WI38 (cell line): ENCODE data around the gene NKD1.

Experiments
- H3K4me3 ChIP-seq: 2 replicates; pipeline ENCODE4 v1.5.1; 2011; ENCODE audit warnings: low read depth, mild to moderate bottlenecking, control low read depth, low read length
- TF ChIP-seq, protein P1 (sequence below): IDR thresholded peaks from 2 replicates; pipeline ENCODE4 v1.5.1; 2012; ENCODE audit warnings: low read depth, mild to moderate bottlenecking, control low read depth, low read length

The NKD1 gene

DNA sequence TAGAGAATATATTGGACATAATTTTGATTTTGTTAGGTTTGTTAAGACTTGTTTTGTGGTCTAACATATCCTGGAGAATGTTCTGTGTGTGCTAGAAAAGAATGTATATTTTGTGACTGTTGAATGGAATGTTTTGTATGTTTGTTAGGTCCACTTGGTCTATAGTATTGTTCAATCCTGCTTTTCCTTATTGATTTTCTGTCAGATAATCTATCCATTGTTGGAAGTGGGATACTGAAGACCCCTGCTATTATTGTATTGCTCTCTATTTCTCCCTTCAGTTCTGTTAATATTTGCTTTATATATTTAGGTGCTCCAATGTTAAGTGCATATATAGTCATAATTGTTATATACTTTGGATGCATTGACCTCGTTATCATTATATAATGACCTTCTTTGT, 33.0 kb upstream of the NKD1 start:
- TF ChIP-seq, protein P1, sequence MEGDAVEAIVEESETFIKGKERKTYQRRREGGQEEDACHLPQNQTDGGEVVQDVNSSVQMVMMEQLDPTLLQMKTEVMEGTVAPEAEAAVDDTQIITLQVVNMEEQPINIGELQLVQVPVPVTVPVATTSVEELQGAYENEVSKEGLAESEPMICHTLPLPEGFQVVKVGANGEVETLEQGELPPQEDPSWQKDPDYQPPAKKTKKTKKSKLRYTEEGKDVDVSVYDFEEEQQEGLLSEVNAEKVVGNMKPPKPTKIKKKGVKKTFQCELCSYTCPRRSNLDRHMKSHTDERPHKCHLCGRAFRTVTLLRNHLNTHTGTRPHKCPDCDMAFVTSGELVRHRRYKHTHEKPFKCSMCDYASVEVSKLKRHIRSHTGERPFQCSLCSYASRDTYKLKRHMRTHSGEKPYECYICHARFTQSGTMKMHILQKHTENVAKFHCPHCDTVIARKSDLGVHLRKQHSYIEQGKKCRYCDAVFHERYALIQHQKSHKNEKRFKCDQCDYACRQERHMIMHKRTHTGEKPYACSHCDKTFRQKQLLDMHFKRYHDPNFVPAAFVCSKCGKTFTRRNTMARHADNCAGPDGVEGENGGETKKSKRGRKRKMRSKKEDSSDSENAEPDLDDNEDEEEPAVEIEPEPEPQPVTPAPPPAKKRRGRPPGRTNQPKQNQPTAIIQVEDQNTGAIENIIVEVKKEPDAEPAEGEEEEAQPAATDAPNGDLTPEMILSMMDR = no peak
- H3K4me3 ChIP-seq = no peak overlapping the region

DNA sequence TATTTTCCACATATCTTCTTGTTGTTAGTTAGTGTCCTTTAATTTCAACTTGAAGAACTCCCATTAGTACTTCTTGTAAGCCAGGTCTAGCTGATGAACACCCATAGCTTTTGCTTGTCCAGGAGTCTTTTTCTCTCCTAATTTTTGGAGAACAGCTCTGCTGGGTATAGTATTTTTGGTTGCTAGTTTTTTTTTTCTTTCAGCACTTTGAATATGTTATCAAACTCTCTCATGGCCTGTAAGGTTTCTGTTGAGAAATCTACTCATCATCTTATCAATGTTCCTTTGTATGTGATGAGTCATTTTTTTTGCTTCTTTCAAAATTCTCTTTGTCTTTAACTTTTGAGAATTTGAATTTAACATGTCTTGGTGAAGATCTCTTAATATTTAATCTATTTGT, 31.8 kb upstream of the NKD1 start:
- TF ChIP-seq, protein P1 = no peak
- H3K4me3 ChIP-seq = no peak overlapping the region

DNA sequence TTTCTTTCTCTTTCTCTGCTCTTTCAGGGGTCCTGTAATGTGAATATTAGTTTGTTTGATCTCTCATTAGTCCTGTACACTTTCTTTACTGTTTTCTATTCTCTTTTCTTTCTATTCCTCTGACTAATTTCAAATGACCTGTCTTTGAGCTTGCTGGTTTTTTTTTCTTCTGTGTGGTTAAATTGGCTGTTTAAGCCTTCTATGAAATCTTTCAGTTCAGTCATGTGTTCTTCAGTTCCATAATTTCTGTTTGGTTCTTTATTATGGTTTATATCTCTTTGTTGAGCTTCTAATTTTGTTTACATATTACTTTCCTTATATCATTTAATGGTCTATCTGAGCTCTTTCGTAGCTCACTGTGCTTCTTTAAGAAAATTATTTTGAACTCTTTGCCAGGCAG, 31.3 kb upstream of the NKD1 start:
- TF ChIP-seq, protein P1 = no peak

DNA sequence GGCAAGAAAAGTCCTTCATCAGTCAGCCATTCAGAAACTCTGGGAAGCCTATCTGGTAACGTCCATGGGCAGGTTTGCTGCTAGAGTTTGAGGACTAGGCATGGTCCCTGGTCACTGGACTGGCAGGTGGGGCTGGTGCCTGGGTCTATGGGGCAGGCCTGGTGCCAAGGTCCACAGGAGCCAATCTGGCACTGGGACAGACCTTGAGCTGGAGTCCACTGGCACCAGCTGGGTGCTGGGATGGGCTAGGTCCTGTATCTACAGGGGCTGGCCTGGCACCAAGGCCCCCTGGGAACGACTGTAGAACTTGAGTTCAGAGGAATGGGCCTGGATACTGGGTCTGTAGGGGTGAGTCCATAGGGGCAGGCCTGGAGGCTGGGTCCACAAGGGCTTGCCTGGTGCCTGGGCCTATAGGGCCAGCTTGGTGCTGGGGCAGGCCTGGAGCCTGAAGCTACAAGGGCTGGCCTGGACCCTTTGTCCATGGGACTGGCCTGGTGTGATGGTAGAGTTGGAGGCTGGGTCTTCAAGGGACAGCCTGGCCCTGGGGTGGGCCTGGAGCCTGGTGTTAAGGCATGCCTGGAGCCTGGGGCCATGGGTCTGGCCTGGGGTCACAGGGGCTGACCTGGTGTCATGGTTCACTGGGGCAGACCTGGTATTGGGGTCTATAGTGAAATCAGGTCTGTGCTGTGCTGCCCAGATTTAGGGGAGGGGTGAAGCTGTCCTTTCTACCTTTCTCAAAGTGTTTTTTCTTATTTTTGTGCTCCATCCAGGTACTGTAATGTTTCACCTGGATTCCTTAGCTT, 30.5 kb upstream of the NKD1 start:
- TF ChIP-seq, protein P1 = no peak
- H3K4me3 ChIP-seq = no peak overlapping the region

More for the DNA sequence above, 31.3 kb upstream of the NKD1 start:
- no peak overlapping the region for H3K4me3 ChIP-seq

DNA sequence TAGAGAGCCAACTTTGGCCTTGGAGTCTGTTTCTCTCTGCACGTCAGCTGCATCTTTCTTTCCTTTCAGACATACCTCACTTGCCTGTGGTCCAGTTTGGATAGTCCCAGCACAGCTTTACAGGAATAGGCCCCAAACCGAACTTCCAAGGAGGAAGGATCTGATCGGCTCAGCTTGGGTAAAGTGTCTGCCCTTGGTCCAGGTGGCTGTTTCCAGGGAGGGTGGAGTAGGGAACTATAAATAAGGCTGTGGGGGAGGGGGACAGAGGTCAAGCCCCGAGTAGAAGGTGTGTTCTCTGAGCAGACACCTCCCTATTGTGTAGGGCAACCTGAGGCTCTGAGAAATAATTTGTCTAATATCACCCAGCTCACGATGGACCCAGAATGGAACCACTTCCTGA, 29.2 kb upstream of the NKD1 start:
- TF ChIP-seq, protein P1 = no peak

DNA sequence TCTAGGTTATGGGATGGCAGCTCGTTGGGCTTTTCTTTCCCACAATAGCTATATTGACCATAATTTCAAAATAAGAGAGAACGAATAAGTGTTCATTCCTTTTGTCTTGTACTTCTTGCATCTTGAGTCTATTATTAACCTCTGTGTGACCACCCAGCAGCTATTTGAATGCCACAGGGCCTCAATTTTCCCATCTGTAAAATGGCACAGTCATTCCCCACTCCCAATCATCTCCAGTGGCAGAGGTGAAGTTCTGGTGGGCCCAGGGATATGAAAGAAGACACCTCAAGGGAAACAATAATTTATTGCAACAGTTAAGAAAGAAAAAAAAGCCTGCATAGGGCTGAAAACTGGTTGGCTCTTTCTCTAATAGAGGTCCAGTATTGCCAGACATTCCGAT, 28.6 kb upstream of the NKD1 start:
- no peak overlapping the region for H3K4me3 ChIP-seq
- TF ChIP-seq, protein P1 = no peak

More for the DNA sequence above, 29.2 kb upstream of the NKD1 start:
- no peak overlapping the region for H3K4me3 ChIP-seq

DNA sequence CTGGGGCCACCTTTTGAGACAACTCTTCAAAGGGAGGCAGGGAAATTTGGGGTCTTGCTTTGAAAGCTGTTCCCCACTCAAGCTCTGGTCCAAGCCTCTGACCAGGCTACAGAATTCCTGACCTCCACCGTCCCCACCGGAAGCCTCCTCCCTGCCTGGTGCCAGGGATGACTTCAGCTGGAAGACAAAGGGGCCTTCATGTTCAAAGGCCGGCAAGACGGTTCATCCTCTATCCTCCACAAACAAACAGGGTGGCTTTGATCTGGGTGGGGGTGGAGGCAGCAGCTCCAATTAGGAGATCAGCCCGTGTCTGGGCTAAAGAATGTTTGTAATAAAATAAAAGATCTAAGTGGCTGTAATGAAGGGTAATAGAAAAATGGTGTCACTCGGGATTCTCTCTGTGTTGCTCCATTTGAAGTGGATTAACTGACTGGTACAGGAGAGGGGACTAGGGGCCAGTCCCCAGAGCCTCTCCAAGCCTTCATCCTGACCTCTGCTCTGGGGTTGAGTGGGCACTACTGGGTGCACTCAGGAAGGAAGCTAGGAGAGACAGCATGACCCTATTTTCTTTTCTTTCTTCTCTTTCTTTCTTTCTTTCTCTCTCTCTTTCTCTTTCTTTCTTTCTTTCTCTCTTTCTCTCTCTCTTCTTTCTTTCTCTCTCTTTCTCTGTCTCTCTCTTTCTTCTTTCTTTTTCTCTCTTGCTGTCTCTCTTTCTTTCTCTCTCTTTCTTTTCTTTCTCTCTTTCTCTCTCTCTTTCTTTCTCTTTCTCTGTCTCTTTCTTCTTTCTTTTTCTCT, 27.5 kb upstream of the NKD1 start:
- TF ChIP-seq, protein P1 = no peak

More for the DNA sequence above, 27.5 kb upstream of the NKD1 start:
- H3K4me3 ChIP-seq = no peak overlapping the region
